ENCODE measurements around the gene NFASC. TPM values are rescaled to one million over a fixed set of nuclear protein-coding genes. Genes with fewer than 3 reads are reported as not detected.

NFASC gene
- total and polyA plus RNA-seq, 4 experiments from 2014 or later, result not detected

GRCh38 chr1:204887846-204888245, 17.2 kb downstream of the NFASC start:
- intact Hi-C loops (cut with micrococcal nuclease), result no loop called here
- H3K4me1 Mint-ChIP-seq, result no peaks in the 10 kb centered on the region
- peaks cover 12 to 19% of the 10 kb centered on the region in 2 donors for H3K27me3 Mint-ChIP-seq
- H3K36me3 ChIP-seq (ENCODE audit: insufficient read depth, low read length), result no peaks in the 10 kb centered on the region
- H3K27me3 ChIP-seq (ENCODE audit: insufficient read depth, low read length), result no peaks in the 10 kb centered on the region
- H3K4me1 ChIP-seq (ENCODE audit: insufficient read depth, low read length), result no peaks in the 10 kb centered on the region
- H3K27ac Mint-ChIP-seq, result no peak overlapping the region
- H3K27ac ChIP-seq (ENCODE audit: low read depth, low read length), result no peak overlapping the region
- H3K36me3 Mint-ChIP-seq, result no peaks in the 10 kb centered on the region
- ChIA-PET POLR2A (ENCODE audit: partially characterized antibody) (no interaction called here), CTCF (ENCODE audit: partially characterized antibody) (no interaction called here)
- no peak overlapping the region for H3K4me3 Mint-ChIP-seq
- DNase-seq, result no peak
- H3K4me3 ChIP-seq (ENCODE audit: low read length in 2 of 2), result no peak overlapping the region
- H3K9me3 ChIP-seq (ENCODE audit: control insufficient read depth in 1 of 2, low read length in 2 of 2), result no peaks in the 10 kb centered on the region
- no peaks in the 10 kb centered on the region for H3K9me3 Mint-ChIP-seq

GRCh38 chr1:204888294-204888693, 17.6 kb downstream of the NFASC start:
- intact Hi-C loops (cut with micrococcal nuclease), result no loop called here
- no peaks in the 10 kb centered on the region for H3K9me3 ChIP-seq (ENCODE audit: control insufficient read depth in 1 of 2, low read length in 2 of 2)
- DNase-seq, result no peak
- Mint-ChIP-seq H3K27me3 (peaks cover 16 to 22% of the 10 kb centered on the region in 2 donors), H3K4me1 (no peaks in the 10 kb centered on the region), H3K4me3 (no peak overlapping the region), H3K9me3 (peaks cover 0 to 3% (median 0%) of the 10 kb centered on the region in 8 donors), H3K36me3 (no peaks in the 10 kb centered on the region), H3K27ac (no peak overlapping the region)
- H3K27me3 ChIP-seq (ENCODE audit: insufficient read depth, low read length), result no peaks in the 10 kb centered on the region
- no peak overlapping the region for H3K4me3 ChIP-seq (ENCODE audit: low read length in 2 of 2)
- H3K27ac ChIP-seq (ENCODE audit: low read depth, low read length), result no peak overlapping the region
- ChIA-PET CTCF (ENCODE audit: partially characterized antibody) (no interaction called here), POLR2A (ENCODE audit: partially characterized antibody) (no interaction called here)
- no peaks in the 10 kb centered on the region for H3K36me3 ChIP-seq (ENCODE audit: insufficient read depth, low read length)
- no peaks in the 10 kb centered on the region for H3K4me1 ChIP-seq (ENCODE audit: insufficient read depth, low read length)

- no peaks in the 10 kb centered on the region for H3K36me3 Mint-ChIP-seq
- H3K27ac Mint-ChIP-seq, result no peak overlapping the region
- Histone ChIP-seq H3K27ac (ENCODE audit: low read depth, low read length) (no peak overlapping the region), H3K9me3 (ENCODE audit: control insufficient read depth in 1 of 2, low read length in 2 of 2) (no peaks in the 10 kb centered on the region), H3K4me1 (ENCODE audit: insufficient read depth, low read length) (no peaks in the 10 kb centered on the region), H3K4me3 (ENCODE audit: low read length in 2 of 2) (no peak overlapping the region), H3K36me3 (ENCODE audit: insufficient read depth, low read length) (no peaks in the 10 kb centered on the region), H3K27me3 (ENCODE audit: insufficient read depth, low read length) (no peaks in the 10 kb centered on the region)
- H3K9me3 Mint-ChIP-seq, result peaks cover 0 to 3% (median 0%) of the 10 kb centered on the region in 8 donors
- ChIA-PET POLR2A (ENCODE audit: partially characterized antibody) (no interaction called here), CTCF (ENCODE audit: partially characterized antibody) (no interaction called here)
- intact Hi-C loops (cut with micrococcal nuclease), result no loop called here
- H3K27me3 Mint-ChIP-seq, result peaks cover 20 to 24% of the 10 kb centered on the region in 2 donors
- no peaks in the 10 kb centered on the region for H3K4me1 Mint-ChIP-seq
- H3K4me3 Mint-ChIP-seq, result no peak overlapping the region
- no peak for DNase-seq
Measured at GRCh38 chr1:204889681-204890383, 19.2 kb downstream of the NFASC start.

- no peaks in the 10 kb centered on the region for H3K36me3 Mint-ChIP-seq
- DNase-seq, result no peak
Measured at GRCh38 chr1:204891860-204892259, 21.2 kb downstream of the NFASC start.

GRCh38 chr1:204894031-204894430, 23.4 kb downstream of the NFASC start:
- Mint-ChIP-seq H3K27ac (no peak overlapping the region), H3K9me3 (peaks cover 0 to 3% (median 0%) of the 10 kb centered on the region in 8 donors), H3K4me1 (no peaks in the 10 kb centered on the region), H3K4me3 (no peak overlapping the region), H3K27me3 (peaks cover 35 to 44% of the 10 kb centered on the region in 2 donors), H3K36me3 (no peaks in the 10 kb centered on the region)
- Histone ChIP-seq H3K36me3 (ENCODE audit: insufficient read depth, low read length) (no peaks in the 10 kb centered on the region), H3K4me1 (ENCODE audit: insufficient read depth, low read length) (no peaks in the 10 kb centered on the region), H3K9me3 (ENCODE audit: control insufficient read depth in 1 of 2, low read length in 2 of 2) (no peaks in the 10 kb centered on the region), H3K27me3 (ENCODE audit: insufficient read depth, low read length) (no peaks in the 10 kb centered on the region), H3K27ac (ENCODE audit: low read depth, low read length) (no peak overlapping the region), H3K4me3 (ENCODE audit: low read length in 2 of 2) (no peak overlapping the region)
- intact Hi-C loops (cut with micrococcal nuclease), result no loop called here
- ChIA-PET POLR2A (ENCODE audit: partially characterized antibody) (no interaction called here), CTCF (ENCODE audit: partially characterized antibody) (no interaction called here)
- DNase-seq, result no peak

More at GRCh38 chr1:204891860-204892259, 21.2 kb downstream of the NFASC start:
- CTCF ChIA-PET (ENCODE audit: partially characterized antibody), result no interaction called here
- H3K27ac ChIP-seq (ENCODE audit: low read depth, low read length), result no peak overlapping the region
- H3K27me3 ChIP-seq (ENCODE audit: insufficient read depth, low read length), result no peaks in the 10 kb centered on the region
- H3K4me1 Mint-ChIP-seq, result no peaks in the 10 kb centered on the region
- no peaks in the 10 kb centered on the region for H3K36me3 ChIP-seq (ENCODE audit: insufficient read depth, low read length)
- peaks cover 0 to 3% (median 0%) of the 10 kb centered on the region in 8 donors for H3K9me3 Mint-ChIP-seq
- POLR2A ChIA-PET (ENCODE audit: partially characterized antibody), result no interaction called here
- intact Hi-C loops (cut with micrococcal nuclease), result no loop called here
- H3K4me1 ChIP-seq (ENCODE audit: insufficient read depth, low read length), result no peaks in the 10 kb centered on the region
- no peak overlapping the region for H3K4me3 Mint-ChIP-seq
- H3K4me3 ChIP-seq (ENCODE audit: low read length in 2 of 2), result no peak overlapping the region
- no peaks in the 10 kb centered on the region for H3K9me3 ChIP-seq (ENCODE audit: control insufficient read depth in 1 of 2, low read length in 2 of 2)
- H3K27ac Mint-ChIP-seq, result no peak overlapping the region
- peaks cover 32 to 38% of the 10 kb centered on the region in 2 donors for H3K27me3 Mint-ChIP-seq

- H3K27ac Mint-ChIP-seq, result no peak overlapping the region
- no peak for DNase-seq
- H3K36me3 Mint-ChIP-seq, result no peaks in the 10 kb centered on the region
- H3K4me3 ChIP-seq (ENCODE audit: low read length in 2 of 2), result no peak overlapping the region
- H3K4me1 ChIP-seq (ENCODE audit: insufficient read depth, low read length), result no peaks in the 10 kb centered on the region
- no peaks in the 10 kb centered on the region for H3K27me3 ChIP-seq (ENCODE audit: insufficient read depth, low read length)
- no peaks in the 10 kb centered on the region for H3K36me3 ChIP-seq (ENCODE audit: insufficient read depth, low read length)
- intact Hi-C loops (cut with micrococcal nuclease), result no loop called here
- no peaks in the 10 kb centered on the region for H3K9me3 ChIP-seq (ENCODE audit: control insufficient read depth in 1 of 2, low read length in 2 of 2)
- peaks cover 35 to 44% of the 10 kb centered on the region in 2 donors for H3K27me3 Mint-ChIP-seq
- no peak overlapping the region for H3K27ac ChIP-seq (ENCODE audit: low read depth, low read length)
- peaks cover 0 to 3% (median 0%) of the 10 kb centered on the region in 8 donors for H3K9me3 Mint-ChIP-seq
- CTCF ChIA-PET (ENCODE audit: partially characterized antibody), result no interaction called here
- POLR2A ChIA-PET (ENCODE audit: partially characterized antibody), result interaction anchor here (0.6 kb wide), 1 partner anchor 9 kb away, joined by 4 read pairs; no protein-coding TSS in a partner anchor
- no peaks in the 10 kb centered on the region for H3K4me1 Mint-ChIP-seq
- H3K4me3 Mint-ChIP-seq, result no peak overlapping the region
Measured at GRCh38 chr1:204894606-204895005, 23.9 kb downstream of the NFASC start.

GRCh38 chr1:204896023-204896422, 25.4 kb downstream of the NFASC start:
- Mint-ChIP-seq H3K27me3 (peaks cover 37 to 46% of the 10 kb centered on the region in 2 donors), H3K4me1 (no peaks in the 10 kb centered on the region), H3K4me3 (no peak overlapping the region), H3K36me3 (no peaks in the 10 kb centered on the region), H3K9me3 (peaks cover 0 to 3% (median 0%) of the 10 kb centered on the region in 8 donors), H3K27ac (no peak overlapping the region)
- intact Hi-C loops (cut with micrococcal nuclease), result no loop called here
- H3K9me3 ChIP-seq (ENCODE audit: control insufficient read depth in 1 of 2, low read length in 2 of 2), result no peaks in the 10 kb centered on the region
- H3K4me1 ChIP-seq (ENCODE audit: insufficient read depth, low read length), result no peaks in the 10 kb centered on the region
- H3K36me3 ChIP-seq (ENCODE audit: insufficient read depth, low read length), result no peaks in the 10 kb centered on the region
- ChIA-PET CTCF (ENCODE audit: partially characterized antibody) (no interaction called here), POLR2A (ENCODE audit: partially characterized antibody) (no interaction called here)
- no peaks in the 10 kb centered on the region for H3K27me3 ChIP-seq (ENCODE audit: insufficient read depth, low read length)
- DNase-seq, result no peak
- no peak overlapping the region for H3K27ac ChIP-seq (ENCODE audit: low read depth, low read length)
- H3K4me3 ChIP-seq (ENCODE audit: low read length in 2 of 2), result no peak overlapping the region
